ENCODE measurements around the gene MRPL37.
A peak's percentile ranks its signal among the peaks of the same experiment; 100 is the strongest.
"Not testable (repeated sequence)": the region's sequence is repeated elsewhere in the genome, so short reads cannot be mapped to it uniquely, and the experiment has no call there.

Gene MRPL37

GRCh38 chr1:54199765-54200518 is at the start of gene MRPL37, which contains the start of gene CYB5RL:
Gene MRPL37 (plus strand): TSS chr1:54200167. CDS start chr1:54200244, 77 bp downstream.
Gene CYB5RL (minus strand): TSS chr1:54200030. CDS start chr1:54195616, 4,414 bp downstream.
- peak; percentile 98 for DNase-seq

- peak; percentile 34 for DNase-seq
These were observed 49.0 kb upstream of the MRPL37 start for GRCh38 chr1:54151013-54151412.

GRCh38 chr1:54152696-54153095 is 47.3 kb upstream of the MRPL37 start, which contains the start of gene CDCP2:
Gene CDCP2 (minus strand): TSS chr1:54153000. CDS start chr1:54152922, 78 bp downstream.
- peak; percentile 35 for DNase-seq

DNA sequence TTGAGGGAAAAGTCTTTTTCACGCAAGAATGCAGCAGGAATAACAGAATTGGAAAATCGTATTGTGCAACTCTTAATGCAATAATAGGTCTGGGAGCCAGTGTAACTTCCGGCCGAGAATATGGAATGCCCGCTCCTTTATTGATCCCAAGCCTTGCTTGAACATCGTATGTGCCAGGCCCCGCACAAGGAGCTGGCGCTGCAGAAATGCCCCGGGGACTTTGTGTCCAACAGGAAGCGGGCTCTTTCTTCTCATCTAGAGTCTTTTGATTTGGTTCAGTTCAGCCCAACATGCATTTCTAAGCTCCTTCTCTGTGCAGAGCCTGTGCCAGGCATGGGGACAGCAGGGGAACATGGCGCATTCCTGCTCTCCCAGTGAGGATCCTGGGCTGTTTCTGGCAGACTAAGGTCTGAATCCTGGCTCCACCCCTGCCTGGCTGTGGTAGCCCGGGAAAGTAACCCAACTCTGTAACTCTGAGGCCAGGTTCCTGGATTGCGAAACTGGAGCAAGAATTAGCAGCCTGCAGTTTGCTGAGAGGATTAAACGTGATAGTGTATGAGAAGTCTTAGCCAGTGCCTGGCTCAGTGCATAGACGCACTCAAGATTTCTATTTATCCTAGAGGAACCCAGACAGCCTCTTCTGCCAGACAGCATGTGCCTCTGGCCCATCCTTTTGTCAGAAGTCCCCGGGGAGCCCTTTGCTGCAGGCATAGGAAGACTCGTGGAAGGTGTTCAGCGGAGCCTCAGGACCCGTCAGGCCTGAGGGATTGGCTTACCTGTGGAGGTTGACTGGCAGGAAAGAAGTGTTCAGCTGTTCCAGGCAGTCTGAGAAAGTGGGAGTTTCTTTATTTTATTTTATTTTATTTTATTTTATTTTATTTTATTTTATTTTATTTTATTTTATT is 46.2 kb upstream of the MRPL37 start:
- DNase-seq: peak; percentile 78

- DNase-seq: peak; percentile 32
These were observed 43.8 kb upstream of the MRPL37 start for GRCh38 chr1:54156201-54156600.

- DNase-seq: peak; percentile 35
These were observed 43.0 kb upstream of the MRPL37 start for GRCh38 chr1:54156986-54157385.

GRCh38 chr1:54157401-54157800 is 42.6 kb upstream of the MRPL37 start:
- DNase-seq: peak; percentile 27

DNA sequence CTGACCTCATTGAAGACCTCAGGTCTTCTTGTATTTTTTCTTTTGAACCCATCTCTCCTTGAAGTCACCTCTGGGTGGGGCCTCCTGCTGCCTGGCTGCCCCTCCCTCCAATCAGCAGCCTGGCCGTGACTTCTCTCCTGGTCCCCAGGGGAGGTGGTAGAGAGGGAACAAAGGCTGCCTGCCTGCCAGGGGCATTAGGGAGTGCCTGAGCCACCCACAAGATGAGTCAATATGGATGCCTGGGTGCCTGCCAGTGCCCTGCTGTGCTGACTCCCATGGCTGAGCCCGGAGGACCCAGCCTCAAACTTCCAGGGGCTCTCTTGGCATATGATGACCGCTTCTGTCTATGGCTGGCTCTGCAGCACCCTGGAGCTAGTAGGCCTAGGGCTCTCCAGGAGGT is 41.9 kb upstream of the MRPL37 start:
- peak; percentile 40 for DNase-seq

GRCh38 chr1:54159733-54160316 is 40.1 kb upstream of the MRPL37 start:
- DNase-seq: peak; percentile 52

GRCh38 chr1:54160351-54160750 is 39.6 kb upstream of the MRPL37 start:
- DNase-seq: peak; percentile 62

GRCh38 chr1:54161495-54162168 is 38.3 kb upstream of the MRPL37 start:
- DNase-seq: peak; percentile 40

DNA sequence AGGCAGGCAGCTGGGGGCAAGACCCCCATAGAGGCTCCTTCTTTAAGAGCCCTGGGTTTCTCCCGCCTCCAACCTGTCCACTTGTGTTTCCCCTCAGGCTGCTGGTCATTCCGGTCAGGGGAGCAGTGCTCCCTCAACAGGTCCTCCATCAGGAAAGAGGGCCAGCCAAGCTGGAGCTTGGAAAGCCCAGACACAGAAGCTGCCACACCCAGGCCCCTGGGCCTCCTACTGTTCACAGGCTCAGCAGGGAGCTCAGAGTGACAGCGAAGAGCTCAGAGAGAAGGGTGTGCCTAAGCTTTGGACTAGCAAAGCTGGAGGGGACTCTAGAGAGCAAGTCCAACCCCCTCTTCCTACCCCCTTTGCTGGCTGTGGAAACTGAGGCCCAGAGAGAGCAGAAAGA is 36.9 kb upstream of the MRPL37 start:
- DNase-seq: peak; percentile 56

DNA sequence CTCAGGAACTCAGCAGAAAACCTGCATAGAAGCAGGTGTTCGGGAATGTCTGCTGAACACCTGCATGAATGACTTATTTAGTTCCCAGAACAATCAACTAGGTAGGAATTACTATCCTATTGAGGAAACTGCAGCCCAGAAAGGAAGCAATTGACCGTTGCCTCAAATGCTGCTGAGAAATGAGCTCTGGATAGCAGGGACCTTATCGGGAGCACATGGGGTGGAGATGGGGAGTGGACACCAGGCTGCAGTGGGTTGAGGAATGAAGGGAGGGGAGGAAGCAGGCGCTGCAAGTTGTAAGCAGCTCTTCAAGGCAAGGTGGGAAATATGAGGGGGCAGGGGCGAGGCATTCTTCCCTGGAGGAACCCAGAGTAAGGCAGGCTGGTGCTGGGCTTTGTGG is 36.4 kb upstream of the MRPL37 start:
- DNase-seq: no peak

GRCh38 chr1:54165146-54165545 is 34.8 kb upstream of the MRPL37 start:
- no peak for DNase-seq

DNA sequence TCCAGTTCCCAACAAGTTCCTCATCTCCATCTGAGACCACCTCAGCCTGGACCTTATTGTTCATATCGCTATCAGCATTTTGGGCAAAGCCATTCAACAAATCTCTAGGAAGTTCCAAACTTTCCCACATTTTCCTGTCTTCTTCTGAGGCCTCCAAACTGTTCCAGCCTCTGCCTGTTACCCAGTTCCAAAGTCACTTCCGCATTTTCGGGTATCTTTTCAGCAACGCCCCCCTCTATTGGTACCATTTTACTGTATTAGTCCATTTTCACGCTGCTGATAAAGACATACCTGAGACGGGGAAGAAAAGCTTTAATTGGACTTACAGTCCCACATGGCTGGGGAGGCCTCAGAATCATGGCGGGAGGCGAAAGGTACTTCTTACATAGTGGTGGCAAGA is 33.6 kb upstream of the MRPL37 start:
- not testable (repeated sequence) for DNase-seq

- peak; percentile 67 for DNase-seq
These were observed 32.4 kb upstream of the MRPL37 start for GRCh38 chr1:54167422-54168139.

- DNase-seq: no peak
These were observed 31.6 kb upstream of the MRPL37 start for GRCh38 chr1:54168206-54168965.

GRCh38 chr1:54169068-54169467 is 30.9 kb upstream of the MRPL37 start:
- no peak for DNase-seq

DNA sequence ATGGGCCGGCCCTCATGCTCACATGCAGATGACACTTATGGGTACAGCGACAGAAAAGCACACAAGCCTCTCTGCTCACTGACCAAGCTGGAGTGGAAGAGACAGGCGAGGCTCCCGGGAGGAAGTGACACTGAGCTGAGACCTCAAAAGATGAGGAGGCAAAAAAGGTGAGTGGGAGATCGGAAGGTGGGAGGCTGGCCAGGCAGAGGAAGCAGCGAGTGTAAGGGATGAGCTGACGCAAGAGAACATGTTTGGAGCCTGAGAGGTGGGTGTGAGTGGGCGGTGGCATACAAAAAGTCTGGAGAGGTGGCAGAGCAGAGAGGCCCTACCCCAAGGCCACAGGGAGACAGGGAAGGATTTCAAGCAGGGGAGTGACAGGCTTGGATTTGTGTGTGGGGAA is 29.0 kb upstream of the MRPL37 start:
- no peak for DNase-seq

DNA sequence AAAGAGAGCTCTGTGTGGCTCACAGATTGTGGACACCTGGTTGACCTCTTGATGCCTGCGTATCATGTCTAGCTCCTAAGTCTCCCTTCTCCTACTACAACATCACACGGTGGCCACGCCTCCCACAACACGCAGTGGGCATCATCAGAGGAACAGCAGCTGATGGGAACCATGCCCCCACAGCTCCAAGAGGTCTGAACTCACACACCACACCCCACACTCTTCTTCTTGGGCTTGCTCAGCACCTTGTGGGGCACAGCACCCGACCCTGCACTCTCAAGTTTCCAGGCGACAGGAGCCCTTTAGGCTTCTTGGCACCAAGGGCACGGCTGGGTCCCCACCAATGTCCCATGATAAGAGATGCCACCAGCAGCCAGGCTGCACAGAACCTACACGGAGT is 28.4 kb upstream of the MRPL37 start:
- DNase-seq: no peak
